ENCODE results near the gene HS3ST3A1. TPM values are rescaled to one million over a fixed set of nuclear protein-coding genes. Genes with fewer than 3 reads are reported as not detected.

The HS3ST3A1 gene
- total and polyA plus RNA-seq, 2 of the 4 experiments (the other 2 are of a cell fraction), result 8.8 to 9.0 TPM

DNA sequence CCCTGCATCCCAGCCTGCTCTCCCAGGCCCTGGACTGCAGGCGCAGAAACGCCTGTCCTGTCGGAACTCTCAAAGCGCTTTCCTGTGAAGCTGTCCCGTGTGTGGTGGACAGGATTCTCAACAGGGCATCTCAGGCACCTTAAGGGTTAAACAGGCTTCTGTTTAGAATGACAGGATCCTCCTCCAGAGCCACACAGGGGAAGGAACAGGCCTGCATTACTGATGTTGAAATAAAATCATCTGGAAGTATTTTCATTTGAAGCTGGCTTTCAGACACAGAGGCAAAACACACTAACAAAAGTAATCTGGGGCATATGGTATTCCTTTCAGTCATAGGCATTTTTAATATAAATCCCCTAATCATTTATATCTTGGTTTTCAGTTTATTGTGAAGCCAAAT lies 7.4 kb downstream of the HS3ST3A1 start:
- H2AK9ac ChIP-seq (replicated peaks; ENCODE audit: low read depth, low read length, poor library complexity), result peak overlapping the region; percentile 38
- no peak overlapping the region for H3K4me3 ChIP-seq (ENCODE audit: insufficient read depth, low read depth, low read length)
- H4K20me1 ChIP-seq (ENCODE audit: insufficient read depth, low read length), result no peaks in the 10 kb centered on the region
- peak overlapping the region; percentile 39 for H3K14ac ChIP-seq (replicated peaks; ENCODE audit: low read depth, low read length)
- H2BK5ac ChIP-seq (ENCODE audit: low read depth, low read length, poor library complexity, severe bottlenecking), result peak overlapping the region; percentile 68
- no peak for TF ChIP-seq SMC3 (IDR thresholded peaks at IDR 0.05; ENCODE audit: low read depth, low read length)
- TF ChIP-seq BHLHE40 (IDR thresholded peaks at IDR 0.05; ENCODE audit: low read depth, low read length), result no peak
- TF ChIP-seq POLR2A (IDR thresholded peaks at IDR 0.05; ENCODE audit: low read depth, low read length), result no peak
- TF ChIP-seq RAD21 (IDR thresholded peaks at IDR 0.05; ENCODE audit: low read length), result no peak
- TF ChIP-seq CEBPB (IDR thresholded peaks at IDR 0.05; ENCODE audit: low read depth, low read length), result no peak
- TF ChIP-seq, protein P1, sequence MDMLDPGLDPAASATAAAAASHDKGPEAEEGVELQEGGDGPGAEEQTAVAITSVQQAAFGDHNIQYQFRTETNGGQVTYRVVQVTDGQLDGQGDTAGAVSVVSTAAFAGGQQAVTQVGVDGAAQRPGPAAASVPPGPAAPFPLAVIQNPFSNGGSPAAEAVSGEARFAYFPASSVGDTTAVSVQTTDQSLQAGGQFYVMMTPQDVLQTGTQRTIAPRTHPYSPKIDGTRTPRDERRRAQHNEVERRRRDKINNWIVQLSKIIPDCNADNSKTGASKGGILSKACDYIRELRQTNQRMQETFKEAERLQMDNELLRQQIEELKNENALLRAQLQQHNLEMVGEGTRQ (IDR thresholded peaks at IDR 0.05; ENCODE audit: low read depth, low read length), result no peak
- no peak for TF ChIP-seq RCOR1 (IDR thresholded peaks at IDR 0.05; ENCODE audit: insufficient replicate concordance, low read length)
- no peak for TF ChIP-seq MAZ (IDR thresholded peaks at IDR 0.05; ENCODE audit: borderline replicate concordance, low read depth, low read length)
- no peak for TF ChIP-seq MAFK (IDR thresholded peaks at IDR 0.05; ENCODE audit: low read depth, low read length)
- no peak for TF ChIP-seq CHD1 (IDR thresholded peaks at IDR 0.05; ENCODE audit: low read depth, low read length)
- TF ChIP-seq, protein P2, sequence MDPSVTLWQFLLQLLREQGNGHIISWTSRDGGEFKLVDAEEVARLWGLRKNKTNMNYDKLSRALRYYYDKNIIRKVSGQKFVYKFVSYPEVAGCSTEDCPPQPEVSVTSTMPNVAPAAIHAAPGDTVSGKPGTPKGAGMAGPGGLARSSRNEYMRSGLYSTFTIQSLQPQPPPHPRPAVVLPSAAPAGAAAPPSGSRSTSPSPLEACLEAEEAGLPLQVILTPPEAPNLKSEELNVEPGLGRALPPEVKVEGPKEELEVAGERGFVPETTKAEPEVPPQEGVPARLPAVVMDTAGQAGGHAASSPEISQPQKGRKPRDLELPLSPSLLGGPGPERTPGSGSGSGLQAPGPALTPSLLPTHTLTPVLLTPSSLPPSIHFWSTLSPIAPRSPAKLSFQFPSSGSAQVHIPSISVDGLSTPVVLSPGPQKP (IDR thresholded peaks at IDR 0.05; ENCODE audit: borderline replicate concordance, low read depth, low read length), result no peak
- no peak for TF ChIP-seq NFE2L2 (IDR thresholded peaks at IDR 0.05; ENCODE audit: low read depth, low read length)
- no peak for TF ChIP-seq MXI1 (IDR thresholded peaks at IDR 0.05; ENCODE audit: borderline replicate concordance, low read depth, low read length)
- TF ChIP-seq RFX5 (IDR thresholded peaks at IDR 0.05; ENCODE audit: low read depth, low read length), result no peak
- TF ChIP-seq FOS (IDR thresholded peaks at IDR 0.05; ENCODE audit: low read depth, low read length), result no peak
- TF ChIP-seq, protein P3, sequence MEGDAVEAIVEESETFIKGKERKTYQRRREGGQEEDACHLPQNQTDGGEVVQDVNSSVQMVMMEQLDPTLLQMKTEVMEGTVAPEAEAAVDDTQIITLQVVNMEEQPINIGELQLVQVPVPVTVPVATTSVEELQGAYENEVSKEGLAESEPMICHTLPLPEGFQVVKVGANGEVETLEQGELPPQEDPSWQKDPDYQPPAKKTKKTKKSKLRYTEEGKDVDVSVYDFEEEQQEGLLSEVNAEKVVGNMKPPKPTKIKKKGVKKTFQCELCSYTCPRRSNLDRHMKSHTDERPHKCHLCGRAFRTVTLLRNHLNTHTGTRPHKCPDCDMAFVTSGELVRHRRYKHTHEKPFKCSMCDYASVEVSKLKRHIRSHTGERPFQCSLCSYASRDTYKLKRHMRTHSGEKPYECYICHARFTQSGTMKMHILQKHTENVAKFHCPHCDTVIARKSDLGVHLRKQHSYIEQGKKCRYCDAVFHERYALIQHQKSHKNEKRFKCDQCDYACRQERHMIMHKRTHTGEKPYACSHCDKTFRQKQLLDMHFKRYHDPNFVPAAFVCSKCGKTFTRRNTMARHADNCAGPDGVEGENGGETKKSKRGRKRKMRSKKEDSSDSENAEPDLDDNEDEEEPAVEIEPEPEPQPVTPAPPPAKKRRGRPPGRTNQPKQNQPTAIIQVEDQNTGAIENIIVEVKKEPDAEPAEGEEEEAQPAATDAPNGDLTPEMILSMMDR (conservative IDR thresholded peaks at IDR 0.05; ENCODE audit: low read depth, low read length), result no peak
- no peaks in the 10 kb centered on the region for H3K36me3 ChIP-seq (ENCODE audit: control insufficient read depth, insufficient read depth, low read length)
- peak overlapping the region; percentile 6 for H4K5ac ChIP-seq (ENCODE audit: low read depth, low read length)
- peak overlapping the region; percentile 71 for H3K4ac ChIP-seq (ENCODE audit: low read depth, low read length)
- H3K9me3 ChIP-seq (ENCODE audit: control insufficient read depth, insufficient read depth, low read length), result no peaks in the 10 kb centered on the region
- peak overlapping the region; percentile 78 for H2BK20ac ChIP-seq (ENCODE audit: low read depth, low read length)
- H2BK120ac ChIP-seq (ENCODE audit: low read depth, low read length), result peak overlapping the region; percentile 28
- peak overlapping the region; percentile 4; the same call in 1 of the 2 replicates for H3K4me2 ChIP-seq (ENCODE audit: low read depth, low read length)
- no CpG with 5 or more reads among the region's 5 CpGs for WGBS, 2 experiments (ENCODE audit: extremely low coverage in 2 of 2, insufficient read length in 1 of 2)
- no peak overlapping the region for H3K9ac ChIP-seq (ENCODE audit: low read depth, low read length)
- peak overlapping the region; percentile 53 for H4K91ac ChIP-seq (ENCODE audit: insufficient read depth, low read depth, low read length)
- intact Hi-C loops (cut with micrococcal nuclease) (loop anchor here (1.0 to 10.0 kb wide), 3 partner anchors 257 to 1210 kb away; no protein-coding TSS in a partner anchor), in situ Hi-C loops (cut with MboI; ENCODE audit: low sequenced_read_pairs) (loop anchor here (5.0 to 10.0 kb wide), 3 partner anchors 252 to 1330 kb away; partner anchors contain the start of gene HS3ST3B1), dilution Hi-C loops (cut with HindIII; ENCODE audit: low sequenced_read_pairs, unreplicated experiment) (no loop called here)
- peak overlapping the region; percentile 60; the same call in 1 of the 3 replicates for H2BK15ac ChIP-seq (ENCODE audit: low read depth, low read length)
- POLR2A ChIA-PET (ENCODE audit: unreplicated experiment), result interaction anchor here (0.6 kb wide), 1 partner anchor 635 kb away, joined by 3 read pairs; no protein-coding TSS in a partner anchor
- H3K27ac ChIP-seq (ENCODE audit: insufficient read depth, low read length), result peak overlapping the region; percentile 28
- H2AFZ ChIP-seq (replicated peaks; ENCODE audit: low read length, poor library complexity), result no peak overlapping the region
- CTCF ChIA-PET, result interaction anchor here (0.5 to 2.3 kb wide), 7 partner anchors 19 to 707 kb away, joined by 3 to 11 read pairs (median 5); partner anchors contain the start of gene HS3ST3B1
- ATAC-seq (ENCODE audit: low read depth), result peak; percentile 16; the same call in 1 of the 2 replicates
- DNase-seq, result no peak
- peak overlapping the region; percentile 44 to 60; a peak in 3 of 4 replicates for H4K8ac ChIP-seq (ENCODE audit: low read depth in 2 of 2, low read length in 2 of 2)
- H2AK5ac ChIP-seq (ENCODE audit: low read depth, low read length), result peak overlapping the region; percentile 84
- peaks cover 11 to 58% of the 10 kb centered on the region in 2 experiments for H3K79me1 ChIP-seq (ENCODE audit: low read depth in 1 of 2, low read length in 2 of 2)
- H3K27me3 ChIP-seq (ENCODE audit: control insufficient read depth, insufficient read depth, low read length), result no peaks in the 10 kb centered on the region
- peak overlapping the region; percentile 25 for H3K18ac ChIP-seq (ENCODE audit: low read depth, low read length)
- peak overlapping the region; percentile 66; the same call in 1 of the 2 replicates for H3K23ac ChIP-seq (ENCODE audit: low read depth, low read length)
- BruUV-seq (replicated peaks), result no TSS peak
- peaks cover 20% of the 10 kb centered on the region; the same call in 1 of the 2 replicates for H3K9me1 ChIP-seq (ENCODE audit: insufficient read depth, low read length)
- no peak overlapping the region for H3K56ac ChIP-seq (ENCODE audit: extremely low read depth, insufficient read depth, low read length)
- peaks cover 23% of the 10 kb centered on the region for H3K4me1 ChIP-seq (ENCODE audit: control insufficient read depth, insufficient read depth, low read length)
